Naive thymus-derived CD8-positive, alpha-beta T cell (primary cell): ENCODE data around the gene SKA2. TPM values are rescaled to one million over a fixed set of nuclear protein-coding genes. Genes with fewer than 3 reads are reported as not detected.
"Not testable (repeated sequence)": the region's sequence is repeated elsewhere in the genome, so short reads cannot be mapped to it uniquely, and the experiment has no call there.

Experiments
- ATAC-seq, 2 donors: fragments of 150-1000 bp; cut with Tn5 transposase in 1 of 2; sonication (Bioruptor Pico), chemical (Tn5 transposase) in 1 of 2; 1 replicate in 1 of 2; 2 replicates in 1 of 2; pipeline ENCODE4 v1.10.0; 2021; ENCODE audit warnings: mild to moderate bottlenecking in 2 of 2, moderate library complexity in 2 of 2
- POLR2A ChIA-PET: fragments of 350-600 bp; sonication (Branson Sonifier 250); formaldehyde crosslinking; loops from one replicate; lab custom pipeline; 2021; ENCODE audit warnings: antibody characterized with exemption; lab: Charles Lee
- DNase-seq, 10 donors: peaks; one replicate each; pipeline versions ENCODE4 v3.0.0 to v3.0.0-alpha.2; 2020 to 2022
- H3K27ac Mint-ChIP-seq, 10 donors: one replicate each; pipeline ENCODE4 v1.8.0; 2020 to 2022; ENCODE audit warnings: mild to moderate bottlenecking in 10 of 10, mixed read lengths in 10 of 10, moderate library complexity in 4 of 10, inconsistent platforms in 1 of 10
- H3K27me3 Mint-ChIP-seq, 5 donors: one replicate each; pipeline ENCODE4 v1.8.0; 2021 to 2022; ENCODE audit warnings: mixed read lengths in 5 of 5
- H3K36me3 Mint-ChIP-seq, 3 donors: one replicate each; pipeline ENCODE4 v1.8.0; 2020 to 2022; ENCODE audit warnings: mixed read lengths in 3 of 3, mild to moderate bottlenecking in 2 of 3, inconsistent platforms in 1 of 3
- H3K4me1 Mint-ChIP-seq, 4 donors: one replicate each; pipeline ENCODE4 v1.8.0; 2021 to 2022; ENCODE audit warnings: mixed read lengths in 4 of 4
- H3K4me3 Mint-ChIP-seq, 10 donors: one replicate each; pipeline ENCODE4 v1.8.0; 2020 to 2022; ENCODE audit warnings: mild to moderate bottlenecking in 10 of 10, mixed read lengths in 10 of 10, moderate library complexity in 6 of 10, inconsistent platforms in 1 of 10
- H3K9me3 Mint-ChIP-seq, 9 donors: one replicate each; pipeline ENCODE4 v1.8.0; 2020 to 2022; ENCODE audit warnings: mixed read lengths in 9 of 9, mild to moderate bottlenecking in 3 of 9, inconsistent platforms in 1 of 9, moderate library complexity in 1 of 9
- polyA plus RNA-seq, 3 donors: library from polyadenylated mRNA; unstranded; fragments of 300-500 nt; fragmentation: Illumina TruSeq; gene quantifications; one replicate each; pipeline ENCODE4 v1.2.3, GENCODE V29; 2021
- total RNA-seq, 8 experiments: library from RNA in 2 of 8; stranded (reverse) in 2 of 8; gene quantifications; one replicate each; pipeline ENCODE4 v1.2.3 and lab custom pipeline; 2021 to 2026

The SKA2 gene
- total RNA-seq, result 10 to 100 TPM; 13.1 to 15.7 TPM
- polyA plus RNA-seq, result 10 to 100 TPM; 28.7 to 34.4 (median 33.2) TPM
- 11.0 to 21.8 (median 16.1) reads per million in 6 experiments for total RNA-seq (lab: John Stamatoyannopoulos, UW)

GRCh38 chr17:59154721-59155438, at the start of gene SKA2:
Gene SKA2 (minus strand): TSS chr17:59155186. CDS start chr17:59155163, 23 bp downstream.
- Mint-ChIP-seq H3K27me3 (no peaks in the 10 kb centered on the region), H3K4me1 (peaks cover 2 to 40% (median 18%) of the 10 kb centered on the region in 4 donors), H3K4me3 (no peak within 1 kb of the TSS), H3K36me3 (peaks cover 0 to 2% (median 0%) of the 10 kb centered on the region in 3 donors), H3K27ac (no peak within 1 kb of the TSS), H3K9me3 (no peaks in the 10 kb centered on the region)
- DNase-seq (peak in 8 of 10 donors; percentile 83 to 99 (median 96)), ATAC-seq (peak; percentile 84)
- POLR2A ChIA-PET, result interaction anchor here (0.6 to 2.1 kb wide), 13 partner anchors 11 to 1305 kb away, joined by 3 to 18 read pairs (median 4); partner anchors contain the start of genes CLTC, MRPS23, MTMR4 and RAD51C

GRCh38 chr17:59202320-59202719, 47.3 kb upstream of the SKA2 start:
- H3K27ac Mint-ChIP-seq, result no peak overlapping the region
- no peaks in the 10 kb centered on the region for H3K36me3 Mint-ChIP-seq
- no peak for ATAC-seq
- no peaks in the 10 kb centered on the region for H3K9me3 Mint-ChIP-seq
- H3K27me3 Mint-ChIP-seq, result no peaks in the 10 kb centered on the region
- no peaks in the 10 kb centered on the region for H3K4me1 Mint-ChIP-seq
- POLR2A ChIA-PET, result no interaction called here
- no peak for DNase-seq
- no peak overlapping the region for H3K4me3 Mint-ChIP-seq

GRCh38 chr17:59199398-59199797, 44.4 kb upstream of the SKA2 start:
- no peaks in the 10 kb centered on the region for H3K36me3 Mint-ChIP-seq
- H3K4me1 Mint-ChIP-seq, result no peaks in the 10 kb centered on the region
- POLR2A ChIA-PET, result no interaction called here
- ATAC-seq, result no peak
- no peak overlapping the region for H3K4me3 Mint-ChIP-seq
- DNase-seq, result no peak
- no peak overlapping the region for H3K27ac Mint-ChIP-seq
- no peaks in the 10 kb centered on the region for H3K9me3 Mint-ChIP-seq
- no peaks in the 10 kb centered on the region for H3K27me3 Mint-ChIP-seq

GRCh38 chr17:59193336-59193862, 38.4 kb upstream of the SKA2 start:
- H3K36me3 Mint-ChIP-seq, result no peaks in the 10 kb centered on the region
- no peak for DNase-seq
- no peaks in the 10 kb centered on the region for H3K4me1 Mint-ChIP-seq
- H3K4me3 Mint-ChIP-seq, result no peak overlapping the region
- POLR2A ChIA-PET, result interaction anchor here (1.0 kb wide), 1 partner anchor 9 kb away, joined by 9 read pairs; no protein-coding TSS in a partner anchor
- H3K9me3 Mint-ChIP-seq, result peaks cover 0 to 1% (median 0%) of the 10 kb centered on the region in 9 donors
- H3K27me3 Mint-ChIP-seq, result no peaks in the 10 kb centered on the region
- H3K27ac Mint-ChIP-seq, result no peak overlapping the region
- ATAC-seq, result no peak

- H3K9me3 Mint-ChIP-seq, result peaks cover 0 to 1% (median 0%) of the 10 kb centered on the region in 9 donors
- H3K36me3 Mint-ChIP-seq, result no peaks in the 10 kb centered on the region
- no peaks in the 10 kb centered on the region for H3K27me3 Mint-ChIP-seq
- H3K4me1 Mint-ChIP-seq, result peaks cover 0 to 2% (median under 1%) of the 10 kb centered on the region in 4 donors
- ATAC-seq, result no peak
- DNase-seq, result no peak
- no peak overlapping the region for H3K4me3 Mint-ChIP-seq
- H3K27ac Mint-ChIP-seq, result no peak overlapping the region
- POLR2A ChIA-PET, result no interaction called here
These were observed 35.8 kb upstream of the SKA2 start for GRCh38 chr17:59190806-59191205.

GRCh38 chr17:59186850-59187249, 31.9 kb upstream of the SKA2 start:
- Mint-ChIP-seq H3K27ac (no peak overlapping the region), H3K4me1 (peaks cover 0 to 2% (median under 1%) of the 10 kb centered on the region in 4 donors), H3K4me3 (no peak overlapping the region), H3K36me3 (no peaks in the 10 kb centered on the region), H3K27me3 (no peaks in the 10 kb centered on the region), H3K9me3 (peaks cover 0 to under 1% (median 0%) of the 10 kb centered on the region in 9 donors)
- DNase-seq, result no peak
- POLR2A ChIA-PET, result no interaction called here
- ATAC-seq, result no peak

GRCh38 chr17:59185997-59186396, 31.0 kb upstream of the SKA2 start:
- H3K36me3 Mint-ChIP-seq, result no peaks in the 10 kb centered on the region
- ATAC-seq (no peak), DNase-seq (no peak)
- H3K9me3 Mint-ChIP-seq, result no peaks in the 10 kb centered on the region
- H3K27me3 Mint-ChIP-seq, result no peaks in the 10 kb centered on the region
- POLR2A ChIA-PET, result interaction anchor here (0.6 kb wide), 1 partner anchor 1055 kb away, joined by 3 read pairs; no protein-coding TSS in a partner anchor
- H3K27ac Mint-ChIP-seq, result no peak overlapping the region
- H3K4me1 Mint-ChIP-seq, result peaks cover 0 to 2% (median under 1%) of the 10 kb centered on the region in 4 donors
- no peak overlapping the region for H3K4me3 Mint-ChIP-seq

GRCh38 chr17:59181481-59181880, 26.5 kb upstream of the SKA2 start:
- Mint-ChIP-seq H3K36me3 (no peaks in the 10 kb centered on the region), H3K4me1 (peaks cover 0 to 3% (median under 1%) of the 10 kb centered on the region in 4 donors), H3K9me3 (no peaks in the 10 kb centered on the region), H3K27ac (no peak overlapping the region), H3K4me3 (no peak overlapping the region), H3K27me3 (no peaks in the 10 kb centered on the region)
- POLR2A ChIA-PET, result no interaction called here
- DNase-seq, result no peak
- no peak for ATAC-seq

GRCh38 chr17:59180626-59181025, 25.6 kb upstream of the SKA2 start:
- POLR2A ChIA-PET, result interaction anchor here (0.6 kb wide), 1 partner anchor 12 kb away, joined by 3 read pairs; no protein-coding TSS in a partner anchor
- no peaks in the 10 kb centered on the region for H3K9me3 Mint-ChIP-seq

GRCh38 chr17:59179601-59180000, 24.6 kb upstream of the SKA2 start:
- not testable (repeated sequence) for H3K36me3 Mint-ChIP-seq, ATAC-seq, H3K27me3 Mint-ChIP-seq, H3K4me3 Mint-ChIP-seq, DNase-seq, H3K4me1 Mint-ChIP-seq, H3K9me3 Mint-ChIP-seq
- POLR2A ChIA-PET, result interaction anchor here (0.6 kb wide), 1 partner anchor 437 kb away, joined by 4 read pairs; no protein-coding TSS in a partner anchor
- peak overlapping the region in 1 of 10 donors; percentile 69 for H3K27ac Mint-ChIP-seq

More at GRCh38 chr17:59180626-59181025, 25.6 kb upstream of the SKA2 start:
- no peaks in the 10 kb centered on the region for H3K36me3 Mint-ChIP-seq
- ATAC-seq, result no peak
- no peak for DNase-seq
- no peak overlapping the region for H3K27ac Mint-ChIP-seq
- no peaks in the 10 kb centered on the region for H3K27me3 Mint-ChIP-seq
- H3K4me3 Mint-ChIP-seq, result no peak overlapping the region
- H3K4me1 Mint-ChIP-seq, result peaks cover 0 to 3% (median 0%) of the 10 kb centered on the region in 4 donors

GRCh38 chr17:59178266-59178985, 23.4 kb upstream of the SKA2 start:
- no peak overlapping the region for H3K4me3 Mint-ChIP-seq

GRCh38 chr17:59175076-59175475, 20.1 kb upstream of the SKA2 start:
- H3K4me3 Mint-ChIP-seq, result no peak overlapping the region
- POLR2A ChIA-PET, result no interaction called here
- H3K9me3 Mint-ChIP-seq, result no peaks in the 10 kb centered on the region
- no peak overlapping the region for H3K27ac Mint-ChIP-seq
- no peaks in the 10 kb centered on the region for H3K36me3 Mint-ChIP-seq
- no peak for ATAC-seq
- no peak for DNase-seq
- H3K4me1 Mint-ChIP-seq, result peaks cover 0 to 3% (median 0%) of the 10 kb centered on the region in 4 donors
- H3K27me3 Mint-ChIP-seq, result no peaks in the 10 kb centered on the region

More at GRCh38 chr17:59178266-59178985, 23.4 kb upstream of the SKA2 start:
- no peaks in the 10 kb centered on the region for H3K27me3 Mint-ChIP-seq
- no peaks in the 10 kb centered on the region for H3K36me3 Mint-ChIP-seq
- ATAC-seq (no peak), DNase-seq (no peak)
- peaks cover 0 to 3% (median 0%) of the 10 kb centered on the region in 4 donors for H3K4me1 Mint-ChIP-seq
- POLR2A ChIA-PET, result no interaction called here
- no peaks in the 10 kb centered on the region for H3K9me3 Mint-ChIP-seq
- no peak overlapping the region for H3K27ac Mint-ChIP-seq
